Measurements from ENCODE around the gene CCL17.

The CCL17 gene

GRCh38 chr16:57386381-57386951 lies 18.1 kb upstream of the CCL17 start:
- 45 to 50% methylated on average over 5 of the region's 5 CpGs for WGBS, 2 experiments
- Histone ChIP-seq H3K4me1 (ENCODE audit: control insufficient read depth, insufficient read depth, low read length) (peaks cover 5% of the 10 kb centered on the region), H3K4me3 (ENCODE audit: insufficient read depth, low read depth, low read length) (no peak overlapping the region), H3K27ac (ENCODE audit: insufficient read depth, low read depth, low read length, poor library complexity, severe bottlenecking) (no peak overlapping the region), H3K9me3 (ENCODE audit: control insufficient read depth, low read length) (no peaks in the 10 kb centered on the region), H3K36me3 (ENCODE audit: control insufficient read depth, insufficient read depth, low read length) (no peaks in the 10 kb centered on the region), H3K27me3 (ENCODE audit: control insufficient read depth, insufficient read depth, low read length, poor library complexity, severe bottlenecking) (no peaks in the 10 kb centered on the region)

DNA sequence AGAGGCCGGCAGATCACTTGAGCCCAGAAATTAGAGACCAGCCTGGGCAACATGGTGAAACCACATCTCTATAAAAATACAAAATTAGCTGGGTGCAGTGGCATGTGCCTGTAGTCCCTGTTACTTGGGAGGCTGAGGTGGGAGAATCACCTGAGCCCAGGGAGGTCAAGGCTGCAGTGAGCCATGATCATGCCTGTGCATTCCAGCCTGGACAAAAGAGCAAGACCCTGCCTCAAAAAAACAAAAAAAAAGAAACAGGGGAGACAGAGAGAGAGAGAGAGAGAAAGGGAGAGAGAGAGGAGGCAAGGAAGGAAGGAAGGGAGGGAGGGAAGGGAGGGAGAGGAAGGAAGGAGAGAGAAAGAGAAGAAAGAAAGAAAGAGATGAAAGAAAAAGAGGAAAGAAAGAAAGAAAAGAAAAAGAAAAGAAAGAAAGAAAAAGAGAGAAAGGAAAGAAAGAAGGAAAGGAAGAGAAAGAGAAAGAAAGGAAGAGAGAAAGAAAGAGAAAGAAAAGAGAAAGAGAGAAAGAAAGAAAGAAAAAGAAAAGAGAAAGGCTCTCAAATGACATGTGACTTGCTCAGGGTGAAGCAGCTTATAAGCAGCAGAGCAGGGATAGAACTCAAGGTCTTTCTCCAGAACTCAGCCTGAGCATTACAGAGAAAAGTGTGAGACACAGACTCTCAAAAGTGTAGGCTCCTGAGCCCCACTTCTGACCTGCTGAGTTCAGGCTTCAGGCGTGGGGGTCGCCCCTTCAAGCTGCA lies 16.8 kb upstream of the CCL17 start:
- H3K36me3 ChIP-seq (ENCODE audit: control insufficient read depth, insufficient read depth, low read length) = no peaks in the 10 kb centered on the region
- 83 to 85% methylated on average over 3 of the region's 3 CpGs for WGBS, 2 experiments
- H3K4me3 ChIP-seq (ENCODE audit: insufficient read depth, low read depth, low read length) = no peak overlapping the region
- no peak overlapping the region for H3K27ac ChIP-seq (ENCODE audit: insufficient read depth, low read depth, low read length, poor library complexity, severe bottlenecking)
- H3K9me3 ChIP-seq (ENCODE audit: control insufficient read depth, low read length) = no peaks in the 10 kb centered on the region
- peaks cover 5% of the 10 kb centered on the region for H3K4me1 ChIP-seq (ENCODE audit: control insufficient read depth, insufficient read depth, low read length)
- H3K27me3 ChIP-seq (ENCODE audit: control insufficient read depth, insufficient read depth, low read length, poor library complexity, severe bottlenecking) = no peaks in the 10 kb centered on the region

GRCh38 chr16:57388359-57389086 lies 16.0 kb upstream of the CCL17 start:
- WGBS, 2 experiments = 92 to 94% methylated on average over 7 of the region's 7 CpGs
- no peaks in the 10 kb centered on the region for H3K27me3 ChIP-seq (ENCODE audit: control insufficient read depth, insufficient read depth, low read length, poor library complexity, severe bottlenecking)
- no peak overlapping the region for H3K27ac ChIP-seq (ENCODE audit: insufficient read depth, low read depth, low read length, poor library complexity, severe bottlenecking)
- H3K4me3 ChIP-seq (ENCODE audit: insufficient read depth, low read depth, low read length) = no peak overlapping the region
- peaks cover 5% of the 10 kb centered on the region for H3K4me1 ChIP-seq (ENCODE audit: control insufficient read depth, insufficient read depth, low read length)
- no peaks in the 10 kb centered on the region for H3K9me3 ChIP-seq (ENCODE audit: control insufficient read depth, low read length)
- H3K36me3 ChIP-seq (ENCODE audit: control insufficient read depth, insufficient read depth, low read length) = no peaks in the 10 kb centered on the region

DNA sequence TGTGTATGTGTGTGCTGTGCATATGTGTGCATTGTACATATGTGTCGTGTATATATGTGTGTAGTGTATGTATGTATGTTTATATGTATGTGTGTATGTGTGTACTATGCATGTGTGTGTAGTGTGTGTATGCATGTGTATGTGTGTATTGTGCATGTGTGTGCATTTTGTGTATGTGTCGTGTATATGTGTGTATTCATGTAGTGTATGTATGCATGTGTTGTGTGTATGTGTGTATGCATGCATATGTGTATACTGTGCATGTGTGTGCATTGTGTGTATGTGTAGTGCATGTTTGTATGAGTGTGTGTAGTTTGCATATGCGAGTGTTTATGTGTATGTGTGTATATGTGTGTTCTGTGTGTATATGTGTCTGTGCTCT lies 15.5 kb upstream of the CCL17 start:
- no peaks in the 10 kb centered on the region for H3K36me3 ChIP-seq (ENCODE audit: control insufficient read depth, insufficient read depth, low read length)
- no peak overlapping the region for H3K27ac ChIP-seq (ENCODE audit: insufficient read depth, low read depth, low read length, poor library complexity, severe bottlenecking)
- H3K27me3 ChIP-seq (ENCODE audit: control insufficient read depth, insufficient read depth, low read length, poor library complexity, severe bottlenecking) = no peaks in the 10 kb centered on the region
- 90 to 92% methylated on average over 3 of the region's 3 CpGs for WGBS, 2 experiments
- peaks cover 5% of the 10 kb centered on the region for H3K4me1 ChIP-seq (ENCODE audit: control insufficient read depth, insufficient read depth, low read length)
- no peak overlapping the region for H3K4me3 ChIP-seq (ENCODE audit: insufficient read depth, low read depth, low read length)
- no peaks in the 10 kb centered on the region for H3K9me3 ChIP-seq (ENCODE audit: control insufficient read depth, low read length)

DNA sequence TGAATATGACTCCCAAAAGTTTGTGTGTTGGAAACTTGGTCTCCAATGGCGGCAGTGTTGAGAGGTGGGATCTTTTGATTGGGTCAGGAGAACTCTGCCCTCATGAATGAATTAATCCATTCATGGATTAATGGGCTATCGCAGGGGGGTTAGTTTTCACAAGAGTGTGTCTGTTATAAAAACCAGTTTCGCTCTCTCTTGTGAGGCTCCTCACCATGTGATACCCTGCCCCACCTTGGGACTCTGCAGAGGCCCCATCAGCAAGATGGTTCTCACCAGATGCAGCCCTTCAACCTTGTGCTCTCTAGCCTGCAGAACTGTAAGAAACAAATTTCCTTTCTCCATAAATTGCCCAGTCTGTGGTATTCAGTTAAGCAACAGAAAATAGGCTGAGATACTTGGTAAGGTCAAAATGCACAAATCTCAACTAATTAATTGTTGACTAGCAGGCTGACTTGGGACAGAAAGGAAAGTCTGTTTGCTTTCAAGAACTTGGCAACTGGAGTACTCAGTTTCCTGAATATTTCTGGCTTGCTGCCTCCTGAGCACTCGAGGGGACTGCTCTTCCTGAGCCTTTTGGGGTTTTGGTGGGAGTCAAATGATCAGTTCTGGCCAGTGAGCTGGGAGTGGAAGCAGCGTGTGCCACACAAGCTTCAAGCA lies 13.8 kb upstream of the CCL17 start:
- no peak overlapping the region for H3K4me3 ChIP-seq (ENCODE audit: insufficient read depth, low read depth, low read length)
- H3K27ac ChIP-seq (ENCODE audit: insufficient read depth, low read depth, low read length, poor library complexity, severe bottlenecking) = no peak overlapping the region
- peaks cover 5% of the 10 kb centered on the region for H3K4me1 ChIP-seq (ENCODE audit: control insufficient read depth, insufficient read depth, low read length)
- no peaks in the 10 kb centered on the region for H3K27me3 ChIP-seq (ENCODE audit: control insufficient read depth, insufficient read depth, low read length, poor library complexity, severe bottlenecking)
- H3K36me3 ChIP-seq (ENCODE audit: control insufficient read depth, insufficient read depth, low read length) = no peaks in the 10 kb centered on the region
- H3K9me3 ChIP-seq (ENCODE audit: control insufficient read depth, low read length) = no peaks in the 10 kb centered on the region
- WGBS, 2 experiments = 87 to 94% methylated on average over 5 of the region's 5 CpGs

DNA sequence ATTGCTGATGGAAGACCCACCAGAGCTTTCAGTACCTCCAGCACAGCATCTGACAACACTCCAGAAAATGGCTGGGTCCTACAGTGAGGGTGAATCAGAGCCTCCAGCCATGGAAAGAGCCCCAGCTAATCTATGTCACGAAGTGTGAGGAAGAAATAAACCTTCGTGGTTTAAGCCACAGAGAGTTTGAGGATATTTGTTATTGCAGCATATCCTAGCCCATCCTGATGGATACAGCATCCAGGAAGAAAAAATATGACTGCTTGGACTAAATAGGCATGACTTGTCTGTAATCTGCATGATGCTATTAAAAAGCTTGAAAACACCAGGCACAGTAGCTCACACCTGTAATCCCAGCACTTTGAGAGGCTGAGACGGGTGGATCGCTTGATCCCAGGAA lies 13.3 kb upstream of the CCL17 start:
- 87 to 93% methylated on average over 4 of the region's 4 CpGs for WGBS, 2 experiments
- Histone ChIP-seq H3K36me3 (ENCODE audit: control insufficient read depth, insufficient read depth, low read length) (no peaks in the 10 kb centered on the region), H3K4me3 (ENCODE audit: insufficient read depth, low read depth, low read length) (no peak overlapping the region), H3K27me3 (ENCODE audit: control insufficient read depth, insufficient read depth, low read length, poor library complexity, severe bottlenecking) (no peaks in the 10 kb centered on the region), H3K4me1 (ENCODE audit: control insufficient read depth, insufficient read depth, low read length) (peaks cover 3% of the 10 kb centered on the region), H3K27ac (ENCODE audit: insufficient read depth, low read depth, low read length, poor library complexity, severe bottlenecking) (no peak overlapping the region), H3K9me3 (ENCODE audit: control insufficient read depth, low read length) (no peaks in the 10 kb centered on the region)

- H3K9me3 ChIP-seq (ENCODE audit: control insufficient read depth, low read length) = no peaks in the 10 kb centered on the region
- no peaks in the 10 kb centered on the region for H3K4me1 ChIP-seq (ENCODE audit: control insufficient read depth, insufficient read depth, low read length)
- 84 to 94% methylated on average over 5 of the region's 5 CpGs for WGBS, 2 experiments
- H3K4me3 ChIP-seq (ENCODE audit: insufficient read depth, low read depth, low read length) = no peak overlapping the region
- H3K36me3 ChIP-seq (ENCODE audit: control insufficient read depth, insufficient read depth, low read length) = no peaks in the 10 kb centered on the region
- no peaks in the 10 kb centered on the region for H3K27me3 ChIP-seq (ENCODE audit: control insufficient read depth, insufficient read depth, low read length, poor library complexity, severe bottlenecking)
- H3K27ac ChIP-seq (ENCODE audit: insufficient read depth, low read depth, low read length, poor library complexity, severe bottlenecking) = no peak overlapping the region
These were observed 12.9 kb upstream of the CCL17 start for GRCh38 chr16:57391708-57392107.

- no peaks in the 10 kb centered on the region for H3K27me3 ChIP-seq (ENCODE audit: control insufficient read depth, insufficient read depth, low read length, poor library complexity, severe bottlenecking)
- no peak overlapping the region for H3K27ac ChIP-seq (ENCODE audit: insufficient read depth, low read depth, low read length, poor library complexity, severe bottlenecking)
- no peak overlapping the region for H3K4me3 ChIP-seq (ENCODE audit: insufficient read depth, low read depth, low read length)
- WGBS, 2 experiments = 85 to 86% methylated on average over 1 of the region's 1 CpG
- no peaks in the 10 kb centered on the region for H3K9me3 ChIP-seq (ENCODE audit: control insufficient read depth, low read length)
- H3K36me3 ChIP-seq (ENCODE audit: control insufficient read depth, insufficient read depth, low read length) = no peaks in the 10 kb centered on the region
- H3K4me1 ChIP-seq (ENCODE audit: control insufficient read depth, insufficient read depth, low read length) = no peaks in the 10 kb centered on the region
These were observed 11.9 kb upstream of the CCL17 start for GRCh38 chr16:57392694-57393093.

DNA sequence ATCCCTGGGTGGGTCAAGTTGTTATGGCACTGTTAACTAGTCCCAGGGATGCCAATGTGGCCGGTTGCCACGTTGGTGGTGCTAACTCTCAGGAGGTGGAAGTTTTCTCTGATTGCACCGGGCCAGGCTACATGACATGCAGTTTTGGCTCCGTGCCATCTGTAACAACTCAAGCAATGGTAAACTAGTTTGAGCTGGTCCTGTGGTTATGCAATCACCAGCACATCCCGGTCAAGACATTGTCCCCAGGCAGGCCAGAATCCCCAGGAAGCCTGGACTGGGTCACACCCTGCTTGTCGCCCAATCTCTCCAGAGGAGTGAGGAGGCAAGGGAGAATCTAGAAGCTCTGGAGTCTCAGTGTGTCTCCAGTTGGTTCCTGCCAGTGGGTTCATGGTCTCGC lies 10.1 kb upstream of the CCL17 start:
- H3K9me3 ChIP-seq (ENCODE audit: control insufficient read depth, low read length) = no peaks in the 10 kb centered on the region
- H3K27me3 ChIP-seq (ENCODE audit: control insufficient read depth, insufficient read depth, low read length, poor library complexity, severe bottlenecking) = no peaks in the 10 kb centered on the region
- WGBS, 2 experiments = 90 to 92% methylated on average over 7 of the region's 7 CpGs
- no peaks in the 10 kb centered on the region for H3K36me3 ChIP-seq (ENCODE audit: control insufficient read depth, insufficient read depth, low read length)
- no peaks in the 10 kb centered on the region for H3K4me1 ChIP-seq (ENCODE audit: control insufficient read depth, insufficient read depth, low read length)
- H3K4me3 ChIP-seq (ENCODE audit: insufficient read depth, low read depth, low read length) = no peak overlapping the region
- no peak overlapping the region for H3K27ac ChIP-seq (ENCODE audit: insufficient read depth, low read depth, low read length, poor library complexity, severe bottlenecking)

DNA sequence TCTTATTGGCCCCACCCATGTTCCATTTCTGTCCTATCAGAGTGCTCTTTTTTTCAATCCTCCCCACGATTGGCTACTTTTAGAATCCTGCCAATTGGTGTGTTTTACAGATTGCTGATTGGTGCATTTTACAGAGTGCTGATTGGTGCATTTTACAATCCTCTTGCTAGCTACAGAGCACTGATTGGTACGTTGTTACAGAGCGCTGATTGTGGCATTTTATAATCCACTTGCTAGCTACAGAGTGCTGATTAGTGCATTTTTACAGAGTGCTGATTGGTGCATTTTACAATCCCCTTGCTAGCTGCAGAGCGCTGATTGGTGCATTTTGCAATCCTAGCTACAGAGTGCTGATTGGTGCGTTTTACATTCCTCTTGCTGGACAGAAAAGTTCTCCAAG lies 9.5 kb upstream of the CCL17 start:
- Histone ChIP-seq H3K4me1 (ENCODE audit: control insufficient read depth, insufficient read depth, low read length) (no peaks in the 10 kb centered on the region), H3K36me3 (ENCODE audit: control insufficient read depth, insufficient read depth, low read length) (no peaks in the 10 kb centered on the region), H3K9me3 (ENCODE audit: control insufficient read depth, low read length) (no peaks in the 10 kb centered on the region), H3K4me3 (ENCODE audit: insufficient read depth, low read depth, low read length) (no peak overlapping the region), H3K27ac (ENCODE audit: insufficient read depth, low read depth, low read length, poor library complexity, severe bottlenecking) (no peak overlapping the region), H3K27me3 (ENCODE audit: control insufficient read depth, insufficient read depth, low read length, poor library complexity, severe bottlenecking) (no peaks in the 10 kb centered on the region)
- 94% methylated on average over 5 of the region's 5 CpGs for WGBS, 2 experiments
